GM18505 (cell line): ENCODE results near the gene PRKAR1B.
"Not testable (repeated sequence)": the region's sequence is repeated elsewhere in the genome, so short reads cannot be mapped to it uniquely, and the experiment has no call there.

ENCODE experiments used
- ATAC-seq: cut with Tn5 transposase; IDR thresholded peaks from one replicate; pipeline ENCODE4 v1.9.1; 2021; ENCODE audit not compliant: unreplicated experiment
- POLR2A ChIP-seq: IDR thresholded peaks from 4 replicates; pipeline ENCODE4 v1.6.1; 2011; ENCODE audit warnings: borderline replicate concordance; ENCODE audit not compliant: insufficient read depth, insufficient read length; ENCODE audit errors: extremely low read depth

PRKAR1B gene

DNA sequence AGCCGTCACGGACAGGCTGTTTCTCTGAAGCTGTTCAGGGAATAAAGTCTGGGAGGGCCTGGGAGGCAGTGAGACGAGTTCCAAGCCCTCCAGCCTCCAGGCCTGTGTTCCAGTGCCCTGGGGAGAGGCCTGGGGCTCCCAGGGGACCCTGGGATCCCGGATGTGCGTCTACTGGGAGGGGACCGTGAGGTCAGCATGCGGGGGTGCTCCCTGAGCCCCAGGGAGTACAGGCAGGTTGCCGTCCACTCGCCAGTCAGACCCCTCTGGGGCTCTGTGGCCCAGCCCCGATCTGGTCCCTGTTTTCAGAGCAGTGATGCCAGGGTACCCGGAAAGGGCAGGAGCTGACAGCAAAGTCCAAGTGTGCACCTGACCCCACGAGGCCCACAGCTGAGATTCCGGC lies 81.5 kb downstream of the PRKAR1B start:
- TF ChIP-seq POLR2A, result no peak
- no peak for ATAC-seq

DNA sequence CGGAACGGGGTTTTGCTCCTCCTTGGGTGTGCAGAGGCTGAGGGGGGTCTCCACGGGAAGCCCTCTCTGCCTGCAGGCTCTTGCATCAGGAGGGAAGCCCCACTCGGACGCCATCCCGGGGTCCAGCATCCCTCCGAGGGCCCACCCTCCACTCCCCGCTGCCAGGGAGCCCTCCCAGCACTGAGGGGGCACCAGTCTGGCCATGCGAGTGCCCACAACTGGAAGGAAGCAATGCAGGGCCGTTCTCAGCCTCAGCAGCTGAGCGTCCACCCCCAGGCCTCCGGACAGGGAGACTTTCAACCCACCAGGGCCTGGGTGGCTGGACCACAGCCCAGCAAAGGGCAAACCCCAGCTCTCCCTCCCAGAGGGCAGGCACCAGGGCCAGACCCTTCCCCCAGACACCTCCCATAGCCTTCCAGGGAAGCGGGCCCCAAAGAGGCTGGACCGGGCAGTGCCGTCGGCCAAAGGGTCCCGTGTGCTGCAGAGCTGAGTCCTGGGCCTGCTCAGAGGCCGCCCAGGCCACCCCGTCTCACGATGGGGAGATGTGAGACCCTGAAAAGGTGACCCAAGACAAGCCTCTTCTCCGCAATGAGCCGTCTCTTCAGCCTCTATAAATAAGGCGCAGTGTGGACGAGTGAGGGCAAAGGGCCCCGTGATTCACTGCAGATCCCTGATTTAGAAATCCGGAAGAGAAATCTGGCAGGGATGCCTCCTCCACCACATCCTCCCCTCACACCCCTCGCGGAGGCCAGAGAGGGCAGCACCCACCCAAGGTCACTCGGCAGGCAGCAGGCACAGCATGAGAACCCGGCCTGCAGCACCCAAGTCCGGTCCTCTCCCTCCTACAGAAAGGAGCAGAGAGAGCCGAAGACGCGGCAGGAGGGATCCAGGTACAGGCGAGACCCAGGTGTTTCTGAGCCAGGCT lies 82.4 kb downstream of the PRKAR1B start:
- no peak for ATAC-seq
- TF ChIP-seq POLR2A, result no peak

DNA sequence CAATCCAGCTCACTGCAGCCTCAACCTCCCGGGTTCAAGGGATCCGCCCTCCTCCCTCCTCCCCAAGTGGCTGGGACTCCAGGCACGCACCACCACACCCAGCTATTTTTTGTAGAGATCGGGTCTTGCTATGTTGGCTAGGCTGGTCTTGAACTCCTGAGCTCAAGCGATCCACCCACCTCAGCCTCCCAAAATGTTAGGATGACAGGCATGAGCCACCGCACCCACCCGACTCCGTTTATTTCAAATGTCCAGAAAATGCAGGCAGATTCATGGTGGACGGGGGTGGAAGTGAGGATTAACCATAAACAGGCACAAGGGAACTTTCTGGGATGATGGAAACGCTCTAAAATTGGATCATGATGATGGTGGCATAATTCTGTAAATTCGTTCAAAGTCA lies 85.1 kb downstream of the PRKAR1B start:
- no peak for ATAC-seq
- TF ChIP-seq POLR2A, result no peak

DNA sequence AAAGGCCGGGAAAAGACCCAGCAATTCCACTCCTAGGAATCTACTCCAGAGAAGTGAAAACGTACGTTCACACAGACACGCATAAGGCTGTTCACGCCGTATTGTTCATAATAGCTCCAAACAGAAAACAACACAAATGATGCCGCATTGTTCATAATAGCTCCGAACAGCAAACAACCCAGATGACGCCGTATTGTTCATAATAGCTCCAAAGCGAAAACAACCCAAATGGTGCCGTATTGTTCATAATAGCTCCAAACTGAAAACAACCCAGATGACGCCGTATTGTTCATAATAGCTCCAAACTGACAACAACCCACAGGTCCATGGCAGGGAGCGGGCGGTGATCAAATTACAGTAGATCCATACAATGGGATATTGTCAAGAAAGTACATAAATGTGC lies 85.8 kb downstream of the PRKAR1B start:
- no peak for ATAC-seq

DNA sequence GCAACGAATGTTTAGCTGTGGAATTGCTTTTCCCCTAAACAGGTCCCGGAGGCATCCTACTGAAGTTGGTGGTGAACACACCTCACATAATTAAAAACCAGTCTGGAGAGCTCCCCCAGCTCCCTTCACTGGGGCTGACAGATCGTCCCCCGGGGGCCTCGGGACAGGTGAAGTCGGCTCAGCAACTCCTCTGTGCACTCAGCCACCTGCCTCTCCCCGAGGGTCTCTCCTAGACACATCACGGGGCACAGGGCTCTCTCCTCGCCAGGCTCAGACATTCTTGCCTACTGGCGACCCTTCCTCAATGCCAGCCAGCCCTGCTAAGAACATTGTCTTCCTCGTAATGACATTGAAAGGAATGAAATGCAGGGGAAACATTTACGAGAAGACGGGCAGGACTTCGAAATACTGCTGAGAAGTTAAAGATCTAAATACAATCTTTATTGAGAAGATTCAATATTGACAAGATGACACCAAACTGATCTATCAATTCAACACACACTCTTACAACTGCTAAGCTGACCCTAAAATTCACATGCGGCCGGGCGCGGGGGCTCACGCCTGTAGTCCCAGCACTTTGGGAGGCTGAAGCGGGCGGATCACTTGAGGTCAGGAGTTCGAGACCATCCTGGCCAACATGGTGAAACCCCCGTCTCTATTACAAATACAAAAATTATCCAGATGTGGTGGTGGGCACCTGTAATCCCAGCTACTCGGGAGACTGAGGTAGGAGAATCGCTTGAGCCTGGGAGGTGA lies 88.6 kb downstream of the PRKAR1B start:
- TF ChIP-seq POLR2A, result no peak
- ATAC-seq, result no peak

More for the DNA sequence above, 85.8 kb downstream of the PRKAR1B start:
- no peak for TF ChIP-seq POLR2A

DNA sequence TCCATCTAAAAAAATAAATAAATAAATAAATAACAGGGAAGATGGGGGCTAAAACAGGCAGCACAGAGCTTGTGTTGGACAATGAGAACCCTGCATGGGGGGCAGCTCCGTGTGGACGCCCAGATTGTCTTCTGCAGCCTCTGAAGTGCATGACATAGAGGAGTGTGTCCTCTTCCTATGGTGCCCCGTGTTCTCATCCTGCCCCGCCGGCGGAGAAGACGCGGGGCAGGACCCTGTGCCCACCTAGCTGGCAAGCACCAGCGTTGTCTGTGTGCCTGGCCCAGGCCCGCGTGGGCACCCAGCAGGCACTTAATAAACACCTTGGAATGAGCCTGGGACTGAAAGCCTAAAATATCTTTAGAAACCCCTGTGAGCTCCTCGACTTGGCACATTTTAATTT lies 89.3 kb downstream of the PRKAR1B start:
- ATAC-seq, result no peak
- no peak for TF ChIP-seq POLR2A

DNA sequence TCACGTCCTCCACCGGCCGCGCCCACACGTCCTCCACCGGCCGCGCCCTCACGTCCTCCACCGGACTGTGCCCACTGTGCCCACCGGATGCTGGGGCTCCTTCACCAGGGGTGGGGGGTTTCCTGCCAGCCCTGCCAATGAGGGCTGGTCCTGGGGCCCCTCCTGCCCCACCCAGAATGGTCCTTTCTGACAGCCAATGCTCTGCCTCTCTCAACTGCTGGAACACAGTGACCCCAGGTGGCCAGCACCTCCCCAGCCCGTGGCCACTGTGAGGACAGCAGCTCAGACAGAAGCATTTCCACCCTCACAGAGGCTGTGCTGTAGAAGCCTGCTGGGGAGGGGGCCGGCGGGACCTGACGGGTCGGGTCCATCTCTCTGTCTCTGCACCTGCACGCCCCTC lies 90.7 kb downstream of the PRKAR1B start:
- ATAC-seq, result no peak

DNA sequence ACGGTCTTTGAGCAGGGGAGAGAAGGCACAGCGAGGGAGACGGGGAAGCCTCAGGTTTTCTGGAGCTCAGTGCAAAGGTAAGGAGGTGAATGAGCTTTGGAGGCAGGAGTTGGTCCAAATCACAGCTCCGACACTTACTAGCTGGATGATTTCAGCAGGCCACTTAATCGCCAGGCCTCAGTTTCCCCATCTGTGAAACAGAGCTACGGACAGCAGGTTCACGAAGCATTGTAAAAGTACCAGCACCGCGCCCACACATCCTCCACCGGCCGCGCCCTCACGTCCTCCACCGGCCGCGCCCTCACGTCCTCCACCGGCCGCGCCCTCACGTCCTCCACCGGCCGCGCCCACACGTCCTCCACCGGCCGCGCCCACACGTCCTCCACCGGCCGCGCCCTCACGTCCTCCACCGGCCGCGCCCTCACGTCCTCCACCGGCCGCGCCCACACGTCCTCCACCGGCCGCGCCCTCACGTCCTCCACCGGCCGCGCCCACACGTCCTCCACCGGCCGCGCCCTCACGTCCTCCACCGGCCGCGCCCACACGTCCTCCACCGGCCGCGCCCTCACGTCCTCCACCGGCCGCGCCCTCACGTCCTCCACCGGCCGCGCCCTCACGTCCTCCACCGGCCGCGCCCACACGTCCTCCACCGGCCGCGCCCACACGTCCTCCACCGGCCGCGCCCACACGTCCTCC lies 91.2 kb downstream of the PRKAR1B start:
- ATAC-seq, result not testable (repeated sequence)

More for the DNA sequence above, 90.7 kb downstream of the PRKAR1B start:
- no peak for TF ChIP-seq POLR2A

DNA sequence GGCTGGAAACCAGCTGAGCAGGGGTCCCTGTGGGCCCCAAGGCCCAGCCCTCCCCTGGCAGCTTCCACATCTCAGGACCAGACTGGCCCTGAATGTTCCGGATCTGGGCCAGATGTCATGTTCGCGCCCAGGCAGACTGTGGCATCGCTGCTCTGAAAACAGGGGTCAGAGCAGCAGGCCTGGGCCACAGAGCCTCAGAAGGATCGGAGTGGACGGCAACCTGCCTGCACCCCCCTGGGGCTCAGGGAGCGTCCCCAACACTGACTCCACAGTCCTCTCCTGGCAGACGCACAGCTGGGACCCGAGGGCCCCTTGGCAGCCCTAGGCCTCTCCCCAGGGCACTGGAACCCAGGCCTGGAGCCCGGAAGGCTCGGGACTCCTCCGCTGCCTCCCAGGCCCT lies 91.9 kb downstream of the PRKAR1B start:
- no peak for ATAC-seq
- no peak for TF ChIP-seq POLR2A

DNA sequence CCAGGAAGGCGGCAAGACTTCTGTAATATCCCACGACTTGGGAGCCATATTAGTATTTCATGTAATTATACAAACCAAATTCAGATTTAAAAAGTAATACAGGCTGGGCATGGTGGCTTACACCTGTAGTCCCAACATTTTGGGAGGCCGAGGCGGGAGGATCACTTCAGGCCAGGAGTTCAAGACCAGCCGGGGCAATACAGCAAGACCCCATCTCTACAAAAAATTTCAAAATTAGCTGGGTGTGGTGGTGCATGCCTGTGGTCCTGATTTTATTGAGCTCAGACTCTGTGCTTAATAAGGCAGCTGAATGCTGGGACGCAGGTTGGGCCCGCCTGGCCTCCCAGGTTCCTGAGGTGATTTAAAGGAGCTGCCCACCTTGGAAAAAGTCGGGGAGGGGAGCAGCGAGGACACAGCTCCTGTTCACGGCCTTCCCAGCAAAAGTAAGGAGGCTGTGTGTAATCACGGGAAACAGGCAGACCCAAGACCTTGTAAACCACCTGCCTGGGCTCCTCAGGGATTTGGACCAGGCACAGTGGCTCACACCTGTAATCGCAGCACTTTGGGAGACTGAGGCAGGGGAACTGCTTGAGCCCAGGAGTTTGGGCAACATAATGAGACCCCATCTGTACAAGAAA lies 93.6 kb downstream of the PRKAR1B start:
- no peak for TF ChIP-seq POLR2A
- ATAC-seq, result no peak

DNA sequence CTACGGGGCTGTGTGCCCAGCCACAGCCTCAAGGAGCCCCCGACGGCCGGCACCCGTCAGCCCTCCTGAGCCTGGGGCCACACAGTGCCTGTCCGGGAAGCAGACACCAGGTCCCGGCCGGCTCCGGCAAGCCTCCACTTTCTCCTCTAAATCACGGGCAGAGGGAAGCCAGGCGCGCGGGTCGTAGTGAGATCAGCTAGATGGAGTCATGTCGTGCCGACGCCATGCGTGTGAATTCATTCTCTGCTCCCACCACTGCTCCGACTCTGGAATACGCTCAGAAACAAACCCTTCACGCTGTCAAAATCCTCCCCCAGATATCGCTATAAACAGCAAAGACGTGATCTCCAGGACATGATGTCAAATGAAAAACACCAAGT lies 94.3 kb downstream of the PRKAR1B start:
- no peak for ATAC-seq
- TF ChIP-seq POLR2A, result no peak

DNA sequence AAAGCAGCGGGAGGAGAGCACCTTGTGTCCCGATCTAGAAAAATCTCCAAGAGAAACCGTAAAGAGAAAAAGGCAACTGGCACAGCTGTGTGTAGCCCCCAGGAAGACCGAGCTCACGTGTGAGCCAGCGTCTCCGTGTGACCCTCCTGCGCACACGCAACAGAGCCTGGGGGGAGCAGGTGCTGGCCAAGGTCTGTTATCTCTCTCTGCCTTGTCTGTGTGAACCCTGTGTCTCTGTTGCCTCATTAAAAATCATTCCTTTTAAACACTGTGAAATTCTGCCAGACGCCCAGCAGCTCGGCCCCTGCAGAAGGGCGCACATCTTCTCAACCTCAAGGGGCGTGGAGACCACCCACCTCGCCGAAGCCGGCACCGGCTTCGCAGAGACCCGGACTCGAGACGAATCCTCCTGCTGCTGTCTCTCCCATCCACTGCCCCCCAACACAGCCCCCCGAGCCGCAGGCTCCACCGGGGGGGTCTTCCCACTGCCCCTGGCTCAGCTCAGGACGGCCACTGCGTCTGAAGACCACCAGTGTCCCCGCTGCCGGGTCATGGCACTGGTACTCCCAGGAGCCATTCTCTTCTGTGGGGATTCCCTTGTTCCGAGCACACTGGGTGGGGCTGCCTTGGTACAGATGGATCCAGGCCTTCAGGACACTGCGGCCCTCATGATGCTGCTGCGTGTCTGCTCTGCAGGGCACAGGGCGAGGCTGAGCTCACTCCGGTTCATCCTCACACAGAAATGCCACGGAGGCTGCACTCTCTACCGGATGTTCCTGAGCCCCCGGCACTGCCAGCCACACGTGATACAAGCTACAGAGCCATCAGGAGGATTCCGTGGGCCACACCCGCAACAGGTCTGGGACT lies 94.9 kb downstream of the PRKAR1B start:
- ATAC-seq, result no peak
- no peak for TF ChIP-seq POLR2A

DNA sequence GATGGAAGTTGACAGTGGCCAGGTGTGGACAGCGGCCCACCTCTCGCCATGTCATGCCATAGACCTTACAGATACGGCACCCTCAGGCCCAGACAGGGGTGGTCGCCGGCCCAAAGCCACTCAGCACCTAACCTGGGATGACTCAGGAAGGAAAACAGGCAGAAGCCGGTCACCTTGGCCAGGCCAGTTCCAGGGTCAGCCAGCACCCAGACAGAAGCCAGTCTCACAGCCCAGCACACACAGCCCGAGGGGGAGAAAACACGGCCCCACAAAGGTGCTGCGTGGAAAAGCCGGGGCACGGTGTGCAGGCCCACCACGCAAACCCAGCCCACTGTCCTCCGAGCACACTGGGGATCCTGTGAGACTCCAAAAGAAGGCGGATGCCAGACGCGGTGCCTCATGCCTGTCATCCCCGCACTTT lies 95.8 kb downstream of the PRKAR1B start:
- no peak for TF ChIP-seq POLR2A
- ATAC-seq, result no peak

DNA sequence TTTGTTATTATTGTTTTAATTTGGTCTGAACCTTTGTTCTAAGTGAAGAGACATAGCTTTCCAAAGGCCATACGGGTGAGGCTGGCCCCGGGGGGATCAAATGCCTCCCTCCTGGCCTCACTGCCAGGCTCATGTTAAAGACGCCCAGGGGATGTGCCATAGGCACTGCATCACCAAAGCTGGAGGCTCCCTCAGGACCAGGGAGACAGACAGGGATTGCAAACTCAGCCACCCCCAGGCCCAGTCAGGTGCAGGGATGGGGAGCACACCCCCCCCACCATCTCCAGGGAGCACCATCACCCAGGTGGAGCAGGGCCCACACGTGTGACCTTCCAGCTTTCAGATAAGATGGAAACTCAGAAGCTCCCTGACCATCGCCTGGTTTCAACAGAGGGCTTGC lies 96.5 kb downstream of the PRKAR1B start:
- TF ChIP-seq POLR2A, result no peak
- no peak for ATAC-seq
